ENCODE measurements around the gene KRT84.

GRCh38 chr12:52331039-52331438, 54.4 kb downstream of the KRT84 start:
- no peak for TF ChIP-seq CTCF (IDR thresholded peaks at IDR 0.05; ENCODE audit: insufficient read depth, low read length)
- no peak for TF ChIP-seq REST (IDR thresholded peaks at IDR 0.05; ENCODE audit: insufficient replicate concordance, low read depth)
- no peak for TF ChIP-seq SPI1 (IDR thresholded peaks at IDR 0.05; ENCODE audit: borderline replicate concordance, low read depth)

All from HL-60 (cell line).